K562 (cell line): Measurements from ENCODE around the gene AQP9. TPM values are rescaled to one million over a fixed set of nuclear protein-coding genes. Genes with fewer than 3 reads are reported as not detected.

Experiments used
- ATAC-seq: fragments of 200-7000 bp; cut with Tn5 transposase; 3 replicates; pipeline ENCODE4 v1.9.1; 2020; ENCODE audit warnings: moderate library complexity
- BruUV-seq: library from RNA; stranded (reverse); fragments of 400-500 nt; replicated peaks from 2 replicates; lab custom pipeline; 2021; lab: Mats Ljungman, UMichigan
- CTCF ChIA-PET: fragments of 300-600 bp; formaldehyde crosslinking; extraction: SDS; loops from one replicate; lab custom pipeline; 2021; ENCODE audit warnings: low intra/inter-chr PET ratio; lab: Yijun Ruan, JAX
- POLR2A ChIA-PET: fragments of 300-600, 350-650 bp; sonication (Branson Sonifier 250); formaldehyde crosslinking; extraction: SDS; loops from one replicate; lab custom pipeline; 2021; ENCODE audit warnings: antibody characterized with exemption, inconsistent platforms; lab: Yijun Ruan, JAX
- DNase-seq, 4 experiments: peaks; one replicate each; pipeline versions ENCODE4 v3.0.0 to v3.0.0-alpha.2; 2011 to 2018; ENCODE audit warnings: low spot score in 3 of 4, mixed read lengths in 3 of 4; ENCODE audit errors: extremely low read depth in 1 of 4
- FAIRE-seq: peaks from 2 replicates; lab custom pipeline; 2011; peaks lifted over from hg19 to GRCh38; lab: Jason Lieb, UNC
- H2AFZ ChIP-seq: 2 replicates; pipeline ENCODE4 v1.6.0; 2011; ENCODE audit warnings: low read depth, low read length, control low read depth, inconsistent platforms
- H3K27ac ChIP-seq: fragments of 200-600 bp; 3 replicates; pipeline ENCODE4 v1.8.0; 2011; ENCODE audit warnings: low read depth, mild to moderate bottlenecking, control low read depth, inconsistent platforms, low read length, moderate library complexity, mixed read lengths; ENCODE audit errors: extremely low read depth
- H3K27me3 ChIP-seq, 2 experiments: fragments of 300-600 bp in 1 of 2; 2 replicates in 1 of 2; 3 replicates in 1 of 2; pipeline versions ENCODE4 v1.6.0 to v1.8.0; 2011; ENCODE audit warnings: inconsistent platforms in 2 of 2, low read length in 2 of 2, mild to moderate bottlenecking in 1 of 2, mixed read lengths in 1 of 2, moderate library complexity in 1 of 2; ENCODE audit not compliant: control insufficient read depth in 2 of 2, insufficient read depth in 2 of 2
- H3K36me3 ChIP-seq: fragments of 300-600 bp; 3 replicates; pipeline ENCODE4 v1.8.0; 2011; ENCODE audit warnings: mild to moderate bottlenecking, low read length, inconsistent platforms; ENCODE audit not compliant: control insufficient read depth, insufficient read depth
- H3K4me1 ChIP-seq, 2 experiments: fragments of 200-600 bp in 1 of 2; replicated peaks in 1 of 2; 2 replicates in 1 of 2; 3 replicates in 1 of 2; pipeline versions ENCODE4 v1.5.1 to v1.8.0; 2011; ENCODE audit warnings: inconsistent platforms in 2 of 2, low read length in 2 of 2, mild to moderate bottlenecking in 1 of 2, mixed read lengths in 1 of 2, moderate library complexity in 1 of 2; ENCODE audit not compliant: control insufficient read depth in 2 of 2, insufficient read depth in 2 of 2
- H3K4me2 ChIP-seq: 2 replicates; pipeline ENCODE4 v1.6.1; 2011; ENCODE audit warnings: low read length, control low read depth, inconsistent platforms, mixed read lengths; ENCODE audit not compliant: insufficient read depth
- H3K4me3 ChIP-seq: fragments of 200-600 bp; sonication (generic), shearing (Covaris generic); 2 replicates; pipeline ENCODE4 v1.5.1; 2016; ENCODE audit warnings: control low read depth, inconsistent platforms
- H3K79me2 ChIP-seq: fragments of 200-600 bp; 3 replicates; pipeline ENCODE4 v1.8.0; 2011; ENCODE audit warnings: low read length, inconsistent platforms; ENCODE audit not compliant: control insufficient read depth, insufficient read depth
- H3K9ac ChIP-seq, 2 experiments: 2 replicates each; pipeline versions ENCODE4 v1.6.0 to v1.6.1; 2011; ENCODE audit warnings: low read depth in 2 of 2, low read length in 2 of 2, control low read depth in 1 of 2, inconsistent platforms in 1 of 2, mild to moderate bottlenecking in 1 of 2, mixed read lengths in 1 of 2; ENCODE audit not compliant: insufficient read depth in 1 of 2
- H3K9me1 ChIP-seq: one replicate; pipeline ENCODE4 v1.6.0; 2011; ENCODE audit warnings: inconsistent platforms, mild to moderate bottlenecking, low read length, moderate library complexity; ENCODE audit not compliant: control insufficient read depth, insufficient read depth
- H3K9me3 ChIP-seq: replicated peaks from 2 replicates; pipeline ENCODE4 v1.5.1; 2011; ENCODE audit warnings: low read depth, low read length, inconsistent platforms; ENCODE audit not compliant: control insufficient read depth, insufficient read depth
- H4K20me1 ChIP-seq: replicated peaks from 2 replicates; pipeline ENCODE4 v1.6.1; 2011; ENCODE audit warnings: low read length, inconsistent platforms, mixed read lengths; ENCODE audit not compliant: control insufficient read depth, insufficient read depth
- ARID3A ChIP-seq: IDR thresholded peaks from 2 replicates; pipeline ENCODE4 v1.6.1; 2012; ENCODE audit warnings: low read depth, low read length, improper control_type of control experiment, borderline replicate concordance
- CHAMP1 ChIP-seq: fragments of 450-650 bp; IDR thresholded peaks from 2 replicates; pipeline ENCODE4 v1.6.1; 2016; ENCODE audit warnings: mild to moderate bottlenecking
- EP300 ChIP-seq: IDR thresholded peaks from 2 replicates; pipeline ENCODE4 v1.6.1; 2012; ENCODE audit warnings: low read length, improper control_type of control experiment
- EP400 ChIP-seq: fragments of 450-650 bp; IDR thresholded peaks from 2 replicates; pipeline ENCODE4 v1.6.1; 2017; ENCODE audit warnings: antibody characterized with exemption, mild to moderate bottlenecking, moderate library complexity
- GABPB1 ChIP-seq: sonication (generic); formaldehyde crosslinking; IDR thresholded peaks from 2 replicates; pipeline ENCODE4 v1.8.0; 2022; ENCODE audit warnings: mild to moderate bottlenecking, missing genetic modification reagents
- MTA2 ChIP-seq: fragments of 450-650 bp; IDR thresholded peaks from 2 replicates; pipeline ENCODE4 v1.6.1; 2016; ENCODE audit warnings: low read depth
- PURB ChIP-seq: sonication (generic); formaldehyde crosslinking; IDR thresholded peaks from 2 replicates; pipeline ENCODE4 v1.9.0; 2021; ENCODE audit warnings: low read depth, mild to moderate bottlenecking, missing genetic modification reagents
- SMARCA4 ChIP-seq: fragments of 450-650 bp; IDR thresholded peaks from 2 replicates; pipeline ENCODE4 v1.6.1; 2016
- SOX6 ChIP-seq: fragments of 450-650 bp; IDR thresholded peaks from 2 replicates; pipeline ENCODE4 v1.6.1; 2014; ENCODE audit warnings: mild to moderate bottlenecking
- TRIM28 ChIP-seq: fragments of 450-650 bp; IDR thresholded peaks from 2 replicates; pipeline ENCODE4 v1.6.1; 2017
- ZKSCAN1 ChIP-seq: fragments of 150-350 bp; IDR thresholded peaks from 2 replicates; pipeline ENCODE4 v1.6.1; 2016; ENCODE audit warnings: low read depth, low read length
- in situ Hi-C: fragments of 300-500 bp; cut with MboI; formaldehyde crosslinking; loops from 4 replicates; pipeline ENCODE4 v1.15.0; 2018; ENCODE audit warnings: inconsistent platforms, mixed read lengths
- intact Hi-C: fragments of 100-400 bp; cut with micrococcal nuclease; formaldehyde crosslinking; loops from 2 replicates; pipeline ENCODE4 v1.14.2; 2022
- polyA plus RNA-seq, 8 experiments: library from polyadenylated mRNA; depleted of rRNA in 4 of 8; stranded (reverse) in 5 of 8; unstranded in 3 of 8; fragments of >200 nt; fragmentation: Nextera tagmentation in 2 of 8; fragmentation: Illumina TruSeq in 1 of 8; extraction: Ambion mirVana in 2 of 8; extraction: Trizol in 1 of 8; gene quantifications; 2 replicates each; pipeline versions ENCODE4 v1.2.1 to v1.2.3, GENCODE V29; 2011 to 2014; ENCODE audit warnings: inconsistent platforms in 1 of 8, missing spikeins in 1 of 8
- total RNA-seq, 7 experiments: library from RNA; depleted of rRNA in 6 of 7; stranded (reverse); fragments of >200 nt in 6 of 7; fragmentation: Illumina TruSeq in 2 of 7; extraction: Trizol in 2 of 7; gene quantifications; 2 replicates each; pipeline versions ENCODE4 v1.2.1 to v1.2.3, GENCODE V29; 2011 to 2021; ENCODE audit warnings: low replicate concordance in 1 of 7
- TF ChIP-seq, protein P1 (sequence below), 3 experiments: fragments of 200-800 bp in 1 of 3; fragments of 250-450 bp in 1 of 3; fragments of 450-650 bp in 1 of 3; sonication (Bioruptor Pico) in 1 of 3; sonication (Bioruptor generic) in 1 of 3; formaldehyde crosslinking in 1 of 3; IDR thresholded peaks; 2 replicates each; pipeline versions ENCODE4 v1.6.1 to v1.8.0; 2016 to 2022; ENCODE audit warnings: mild to moderate bottlenecking in 2 of 3, missing genetic modification characterization in 2 of 3, missing compliant biosample characterization in 1 of 3, moderate library complexity in 1 of 3
- TF ChIP-seq, protein P2 (sequence below): fragments of 250-450 bp; sonication (Bioruptor Pico); IDR thresholded peaks from 2 replicates; pipeline ENCODE4 v1.8.0; 2021; ENCODE audit warnings: moderate library complexity, mild to moderate bottlenecking, inconsistent platforms
- TF ChIP-seq, protein P3 (sequence below): sonication (generic); formaldehyde crosslinking; IDR thresholded peaks from 2 replicates; pipeline ENCODE4 v1.8.0; 2022; ENCODE audit warnings: mild to moderate bottlenecking, missing genetic modification reagents

Gene AQP9
- total and polyA plus RNA-seq, 9 of the 15 experiments (the other 6 are each of a cell fraction or from before 2014, with no cell fraction given), result 0.04 to 0.33 (median 0.07) TPM; not detected in 4

- no TSS peak for BruUV-seq
- TF ChIP-seq EP400 (no peak; the same call in 1 of the 2 replicates), CHAMP1 (0 out of 2 replicates have a peak, but pooled peaks have one; percentile 30), ARID3A (0 out of 2 replicates have a peak, but pooled peaks have one; percentile 19), TRIM28 (0 out of 2 replicates have a peak, but pooled peaks have one; percentile 61), MTA2 (no peak), SMARCA4 (peak; percentile 51; the same call in 1 of the 2 replicates), EP300 (peak; percentile 35; the same call in 1 of the 2 replicates), PURB (CRISPR knock-in tag) (no peak), ZKSCAN1 (no peak), SOX6 (0 out of 2 replicates have a peak, but pooled peaks have one; percentile 10), GABPB1 (CRISPR knock-in tag) (no peak)
- TF ChIP-seq, protein P1, sequence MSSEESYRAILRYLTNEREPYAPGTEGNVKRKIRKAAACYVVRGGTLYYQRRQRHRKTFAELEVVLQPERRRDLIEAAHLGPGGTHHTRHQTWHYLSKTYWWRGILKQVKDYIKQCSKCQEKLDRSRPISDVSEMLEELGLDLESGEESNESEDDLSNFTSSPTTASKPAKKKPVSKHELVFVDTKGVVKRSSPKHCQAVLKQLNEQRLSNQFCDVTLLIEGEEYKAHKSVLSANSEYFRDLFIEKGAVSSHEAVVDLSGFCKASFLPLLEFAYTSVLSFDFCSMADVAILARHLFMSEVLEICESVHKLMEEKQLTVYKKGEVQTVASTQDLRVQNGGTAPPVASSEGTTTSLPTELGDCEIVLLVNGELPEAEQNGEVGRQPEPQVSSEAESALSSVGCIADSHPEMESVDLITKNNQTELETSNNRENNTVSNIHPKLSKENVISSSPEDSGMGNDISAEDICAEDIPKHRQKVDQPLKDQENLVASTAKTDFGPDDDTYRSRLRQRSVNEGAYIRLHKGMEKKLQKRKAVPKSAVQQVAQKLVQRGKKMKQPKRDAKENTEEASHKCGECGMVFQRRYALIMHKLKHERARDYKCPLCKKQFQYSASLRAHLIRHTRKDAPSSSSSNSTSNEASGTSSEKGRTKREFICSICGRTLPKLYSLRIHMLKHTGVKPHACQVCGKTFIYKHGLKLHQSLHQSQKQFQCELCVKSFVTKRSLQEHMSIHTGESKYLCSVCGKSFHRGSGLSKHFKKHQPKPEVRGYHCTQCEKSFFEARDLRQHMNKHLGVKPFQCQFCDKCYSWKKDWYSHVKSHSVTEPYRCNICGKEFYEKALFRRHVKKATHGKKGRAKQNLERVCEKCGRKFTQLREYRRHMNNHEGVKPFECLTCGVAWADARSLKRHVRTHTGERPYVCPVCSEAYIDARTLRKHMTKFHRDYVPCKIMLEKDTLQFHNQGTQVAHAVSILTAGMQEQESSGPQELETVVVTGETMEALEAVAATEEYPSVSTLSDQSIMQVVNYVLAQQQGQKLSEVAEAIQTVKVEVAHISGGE (CRISPR knock-in tag; IDR thresholded peaks at IDR 0.05), result no peak
- TF ChIP-seq, protein P2, sequence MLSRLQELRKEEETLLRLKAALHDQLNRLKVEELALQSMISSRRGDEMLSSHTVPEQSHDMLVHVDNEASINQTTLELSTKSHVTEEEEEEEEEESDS, result no peak
- TF ChIP-seq, protein P3, sequence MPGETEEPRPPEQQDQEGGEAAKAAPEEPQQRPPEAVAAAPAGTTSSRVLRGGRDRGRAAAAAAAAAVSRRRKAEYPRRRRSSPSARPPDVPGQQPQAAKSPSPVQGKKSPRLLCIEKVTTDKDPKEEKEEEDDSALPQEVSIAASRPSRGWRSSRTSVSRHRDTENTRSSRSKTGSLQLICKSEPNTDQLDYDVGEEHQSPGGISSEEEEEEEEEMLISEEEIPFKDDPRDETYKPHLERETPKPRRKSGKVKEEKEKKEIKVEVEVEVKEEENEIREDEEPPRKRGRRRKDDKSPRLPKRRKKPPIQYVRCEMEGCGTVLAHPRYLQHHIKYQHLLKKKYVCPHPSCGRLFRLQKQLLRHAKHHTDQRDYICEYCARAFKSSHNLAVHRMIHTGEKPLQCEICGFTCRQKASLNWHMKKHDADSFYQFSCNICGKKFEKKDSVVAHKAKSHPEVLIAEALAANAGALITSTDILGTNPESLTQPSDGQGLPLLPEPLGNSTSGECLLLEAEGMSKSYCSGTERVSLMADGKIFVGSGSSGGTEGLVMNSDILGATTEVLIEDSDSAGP (CRISPR knock-in tag), result no peak
Observed at GRCh38 chr15:58103482-58103881, 34.7 kb upstream of the AQP9 start.

More at GRCh38 chr15:58103482-58103881, 34.7 kb upstream of the AQP9 start:
- H3K27ac ChIP-seq, result no peak overlapping the region
- CTCF ChIA-PET, result no interaction called here
- H3K79me2 ChIP-seq, result no peaks in the 10 kb centered on the region
- no peaks in the 10 kb centered on the region for H3K36me3 ChIP-seq
- H3K4me2 ChIP-seq, result no peak overlapping the region
- no peaks in the 10 kb centered on the region for H3K9me1 ChIP-seq
- H3K27me3 ChIP-seq, result no peaks in the 10 kb centered on the region
- DNase-seq, result no peak
- H4K20me1 ChIP-seq, result no peaks in the 10 kb centered on the region
- POLR2A ChIA-PET, result no interaction called here
- peaks cover 17 to 30% of the 10 kb centered on the region in 2 experiments for H3K4me1 ChIP-seq
- in situ Hi-C loops, result no loop called here
- FAIRE-seq, result peak; percentile 19
- H3K4me3 ChIP-seq, result no peak overlapping the region
- no peak overlapping the region for H3K9ac ChIP-seq
- intact Hi-C loops, result no loop called here
- no peak for ATAC-seq
- H2AFZ ChIP-seq, result peak overlapping the region; percentile 41
- no peaks in the 10 kb centered on the region for H3K9me3 ChIP-seq
